ENCODE results near the gene MOGAT1. TPM values are rescaled to one million over a fixed set of nuclear protein-coding genes. Genes with fewer than 3 reads are reported as not detected.
"Not testable (repeated sequence)": the region's sequence is repeated elsewhere in the genome, so short reads cannot be mapped to it uniquely, and the experiment has no call there.

Gene MOGAT1
- total RNA-seq, 3 donors from 2014 or later = not detected

- Mint-ChIP-seq H3K9me3 (no peaks in the 10 kb centered on the region), H3K36me3 (ENCODE audit: insufficient read depth) (no peaks in the 10 kb centered on the region), H3K4me3 (no peak overlapping the region), H3K27me3 (ENCODE audit: low read depth) (peaks cover 44% of the 10 kb centered on the region), H3K4me1 (ENCODE audit: low read depth) (peaks cover 5% of the 10 kb centered on the region)
- ATAC-seq = no peak
- no peak for DNase-seq
These were observed 39.3 kb downstream of the MOGAT1 start for GRCh38 chr2:222710736-222711135.

- Mint-ChIP-seq H3K36me3 (ENCODE audit: insufficient read depth) (no peaks in the 10 kb centered on the region), H3K27me3 (ENCODE audit: low read depth) (peaks cover 41% of the 10 kb centered on the region), H3K4me1 (ENCODE audit: low read depth) (peaks cover 6% of the 10 kb centered on the region), H3K9me3 (no peaks in the 10 kb centered on the region), H3K4me3 (no peak overlapping the region)
- DNase-seq (no peak), ATAC-seq (no peak)
These were observed 40.0 kb downstream of the MOGAT1 start for GRCh38 chr2:222711315-222711940.

DNA sequence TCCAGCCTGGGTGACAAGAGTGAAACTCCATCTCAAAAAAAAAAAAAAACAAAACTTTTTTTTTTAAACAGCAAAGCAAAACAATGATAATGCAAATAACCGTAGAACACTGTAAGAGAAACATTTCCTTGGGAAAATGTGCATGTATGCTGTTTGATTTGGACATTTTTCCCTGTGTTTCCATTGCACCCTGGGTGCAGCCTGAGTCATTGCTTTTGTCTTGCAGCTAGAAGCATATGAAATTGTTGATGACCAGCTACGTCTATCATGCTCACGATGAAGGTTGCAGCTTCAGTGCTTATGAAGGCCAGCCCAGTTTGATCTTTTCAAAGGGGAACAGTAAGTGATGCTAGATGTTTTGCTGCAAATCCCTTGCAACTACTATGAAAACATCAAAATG is 41.5 kb downstream of the MOGAT1 start:
- Mint-ChIP-seq H3K9me3 (no peaks in the 10 kb centered on the region), H3K4me3 (no peak overlapping the region), H3K36me3 (ENCODE audit: insufficient read depth) (no peaks in the 10 kb centered on the region), H3K4me1 (ENCODE audit: low read depth) (peaks cover 4% of the 10 kb centered on the region), H3K27me3 (ENCODE audit: low read depth) (peaks cover 40% of the 10 kb centered on the region)
- no peak for DNase-seq
- ATAC-seq = no peak

DNA sequence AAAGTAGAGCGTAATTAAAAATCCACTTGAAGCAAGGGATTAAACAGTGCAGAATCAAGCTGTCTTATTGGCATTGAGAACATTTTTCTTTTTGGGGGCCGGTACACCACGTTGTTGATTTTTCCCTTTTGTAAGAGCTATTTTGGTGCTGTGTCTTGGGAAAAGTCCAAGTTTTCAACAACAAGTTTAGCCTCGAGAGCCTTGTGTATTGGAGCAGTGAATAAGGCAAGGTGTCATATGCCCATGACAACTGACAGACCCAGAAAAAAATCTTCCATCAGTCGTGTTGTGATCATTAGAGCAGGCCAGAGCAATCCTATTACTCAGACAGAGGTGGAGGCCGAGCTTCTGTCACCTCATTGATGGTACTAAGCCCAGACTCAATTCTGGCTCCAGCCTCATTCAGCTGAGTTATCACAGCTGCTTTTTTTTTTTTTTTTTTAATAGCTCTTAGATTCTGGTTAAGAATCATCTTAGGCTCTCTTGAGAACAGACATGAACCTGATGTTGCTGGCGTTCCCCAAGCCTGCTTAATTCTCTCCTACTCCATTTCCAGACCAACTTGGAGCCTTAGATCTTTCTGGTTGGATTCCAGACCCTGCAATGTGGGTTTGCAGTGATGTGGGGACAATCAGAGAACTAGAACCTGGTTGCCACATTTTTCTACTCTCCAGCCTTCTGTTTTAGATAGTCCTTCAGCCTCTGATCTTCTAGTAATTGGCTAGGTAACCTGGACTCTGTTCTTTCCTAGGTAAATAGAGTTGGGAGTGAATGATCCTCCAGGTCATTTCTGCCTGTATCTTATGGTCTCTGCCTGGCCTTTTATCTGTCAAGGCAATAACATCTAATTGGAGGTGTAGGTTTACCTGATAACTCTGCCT is 43.1 kb downstream of the MOGAT1 start:
- DNase-seq = no peak
- no peak for ATAC-seq
- peaks cover 29% of the 10 kb centered on the region for H3K27me3 Mint-ChIP-seq (ENCODE audit: low read depth)
- no peaks in the 10 kb centered on the region for H3K9me3 Mint-ChIP-seq
- peaks cover 4% of the 10 kb centered on the region for H3K4me1 Mint-ChIP-seq (ENCODE audit: low read depth)
- H3K4me3 Mint-ChIP-seq = no peak overlapping the region
- H3K36me3 Mint-ChIP-seq (ENCODE audit: insufficient read depth) = no peaks in the 10 kb centered on the region

- no peak for DNase-seq
- Mint-ChIP-seq H3K4me1 (ENCODE audit: low read depth) (peaks cover 4% of the 10 kb centered on the region), H3K4me3 (no peak overlapping the region), H3K9me3 (no peaks in the 10 kb centered on the region), H3K27me3 (ENCODE audit: low read depth) (peaks cover 28% of the 10 kb centered on the region), H3K36me3 (ENCODE audit: insufficient read depth) (no peaks in the 10 kb centered on the region)
- no peak for ATAC-seq
These were observed 44.3 kb downstream of the MOGAT1 start for GRCh38 chr2:222715742-222716141.

DNA sequence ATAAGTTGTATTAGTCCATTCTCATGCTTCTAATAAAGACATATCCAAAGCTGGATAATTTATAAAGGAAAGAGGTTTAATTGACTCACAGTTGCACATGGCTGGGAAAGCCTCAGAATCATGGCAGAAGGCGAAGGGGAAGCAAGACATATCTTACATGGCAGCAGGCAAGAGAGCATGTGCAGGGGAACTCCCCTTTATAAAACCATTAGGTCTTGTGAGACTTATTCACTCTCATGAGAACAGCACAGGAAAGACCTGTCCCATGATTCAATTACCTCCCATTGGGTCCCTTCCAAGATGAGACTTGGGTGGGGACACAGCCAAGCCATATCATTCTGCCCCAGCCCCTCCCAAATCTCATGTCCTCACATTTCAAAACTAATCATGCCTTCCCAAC is 48.3 kb downstream of the MOGAT1 start:
- H3K27me3 Mint-ChIP-seq (ENCODE audit: low read depth); H3K36me3 Mint-ChIP-seq (ENCODE audit: insufficient read depth); H3K4me1 Mint-ChIP-seq (ENCODE audit: low read depth); DNase-seq; ATAC-seq; H3K4me3 Mint-ChIP-seq; H3K9me3 Mint-ChIP-seq: not testable (repeated sequence)

- not testable (repeated sequence) for H3K4me3 Mint-ChIP-seq; H3K9me3 Mint-ChIP-seq; H3K4me1 Mint-ChIP-seq (ENCODE audit: low read depth)
These were observed 50.1 kb downstream of the MOGAT1 start for GRCh38 chr2:222721597-222721996.

GRCh38 chr2:222722327-222722946 is 51.0 kb downstream of the MOGAT1 start:
- Mint-ChIP-seq H3K4me1 (ENCODE audit: low read depth) (no peaks in the 10 kb centered on the region), H3K36me3 (ENCODE audit: insufficient read depth) (no peaks in the 10 kb centered on the region), H3K9me3 (no peaks in the 10 kb centered on the region), H3K4me3 (no peak overlapping the region), H3K27me3 (ENCODE audit: low read depth) (no peaks in the 10 kb centered on the region)
- DNase-seq = no peak
- no peak for ATAC-seq

More at GRCh38 chr2:222721597-222721996, 50.1 kb downstream of the MOGAT1 start:
- ATAC-seq; H3K36me3 Mint-ChIP-seq (ENCODE audit: insufficient read depth); DNase-seq; H3K27me3 Mint-ChIP-seq (ENCODE audit: low read depth): not testable (repeated sequence)

DNA sequence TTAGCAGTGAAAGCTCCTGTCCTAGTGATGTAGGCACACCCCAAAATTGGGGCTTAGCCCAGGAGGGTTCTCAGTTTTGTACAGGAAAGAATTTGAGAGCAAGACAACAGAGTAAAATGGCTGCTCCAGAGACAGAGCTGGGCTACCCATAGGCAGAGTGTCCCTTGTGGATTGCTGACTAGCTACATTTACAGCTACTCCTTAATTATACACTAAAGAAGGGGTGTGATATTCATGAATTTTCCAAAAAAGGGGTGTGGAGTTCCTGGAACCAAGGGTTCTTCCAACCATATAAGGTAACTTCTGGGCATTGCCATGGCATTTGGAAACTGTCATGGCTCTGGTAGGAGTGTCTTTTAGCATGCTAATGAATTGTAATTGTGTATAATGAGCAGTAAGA is 52.8 kb downstream of the MOGAT1 start:
- H3K4me3 Mint-ChIP-seq = no peak overlapping the region
- ATAC-seq (no peak), DNase-seq (no peak)
- no peaks in the 10 kb centered on the region for H3K4me1 Mint-ChIP-seq (ENCODE audit: low read depth)
- H3K36me3 Mint-ChIP-seq (ENCODE audit: insufficient read depth) = no peaks in the 10 kb centered on the region
- H3K27me3 Mint-ChIP-seq (ENCODE audit: low read depth) = peaks cover 2% of the 10 kb centered on the region
- no peaks in the 10 kb centered on the region for H3K9me3 Mint-ChIP-seq

- H3K9me3 Mint-ChIP-seq = no peaks in the 10 kb centered on the region
- H3K4me1 Mint-ChIP-seq (ENCODE audit: low read depth) = no peaks in the 10 kb centered on the region
- H3K27me3 Mint-ChIP-seq (ENCODE audit: low read depth) = peaks cover 10% of the 10 kb centered on the region
- ATAC-seq (no peak), DNase-seq (no peak)
- no peak overlapping the region for H3K4me3 Mint-ChIP-seq
- H3K36me3 Mint-ChIP-seq (ENCODE audit: insufficient read depth) = no peaks in the 10 kb centered on the region
These were observed 57.2 kb downstream of the MOGAT1 start for GRCh38 chr2:222728621-222729020.

DNA sequence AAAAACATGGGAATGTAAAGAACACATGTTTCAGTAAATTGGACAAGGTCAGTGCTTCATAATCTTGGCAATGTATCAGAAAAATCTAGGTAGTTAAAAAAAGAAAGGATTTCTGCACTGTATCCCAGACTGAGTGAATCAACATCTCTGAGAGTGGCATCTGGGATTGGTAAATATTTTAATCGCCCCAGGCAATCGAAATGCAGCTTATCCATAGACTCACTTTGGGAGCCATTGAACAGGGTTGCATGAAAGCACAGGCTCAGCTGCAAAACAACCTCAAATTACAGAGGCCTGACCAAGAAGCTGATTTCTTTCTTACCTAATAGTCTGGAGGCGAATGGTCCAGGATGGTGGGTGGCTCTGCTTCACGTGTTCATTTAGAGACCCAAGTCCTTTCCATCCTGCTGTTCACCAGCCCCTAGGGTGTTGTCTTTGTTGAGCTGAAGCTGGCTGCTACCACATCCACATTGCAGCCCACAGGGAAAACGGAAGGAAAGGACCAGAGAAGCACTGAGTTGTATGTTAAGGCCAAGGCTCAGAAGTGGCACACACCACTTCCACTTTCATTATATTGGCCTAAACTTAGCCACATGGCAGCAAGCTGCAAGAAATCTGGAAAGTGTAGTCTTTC is 59.0 kb downstream of the MOGAT1 start:
- DNase-seq (no peak), ATAC-seq (no peak)
- Mint-ChIP-seq H3K36me3 (ENCODE audit: insufficient read depth) (no peaks in the 10 kb centered on the region), H3K4me3 (no peak overlapping the region), H3K27me3 (ENCODE audit: low read depth) (peaks cover 15% of the 10 kb centered on the region), H3K4me1 (ENCODE audit: low read depth) (no peaks in the 10 kb centered on the region), H3K9me3 (no peaks in the 10 kb centered on the region)

GRCh38 chr2:222731201-222731621 is 59.8 kb downstream of the MOGAT1 start:
- H3K36me3 Mint-ChIP-seq (ENCODE audit: insufficient read depth) = no peaks in the 10 kb centered on the region
- no peaks in the 10 kb centered on the region for H3K9me3 Mint-ChIP-seq
- DNase-seq = no peak
- no peaks in the 10 kb centered on the region for H3K4me1 Mint-ChIP-seq (ENCODE audit: low read depth)
- H3K27me3 Mint-ChIP-seq (ENCODE audit: low read depth) = peaks cover 15% of the 10 kb centered on the region
- no peak for ATAC-seq
- no peak overlapping the region for H3K4me3 Mint-ChIP-seq

DNA sequence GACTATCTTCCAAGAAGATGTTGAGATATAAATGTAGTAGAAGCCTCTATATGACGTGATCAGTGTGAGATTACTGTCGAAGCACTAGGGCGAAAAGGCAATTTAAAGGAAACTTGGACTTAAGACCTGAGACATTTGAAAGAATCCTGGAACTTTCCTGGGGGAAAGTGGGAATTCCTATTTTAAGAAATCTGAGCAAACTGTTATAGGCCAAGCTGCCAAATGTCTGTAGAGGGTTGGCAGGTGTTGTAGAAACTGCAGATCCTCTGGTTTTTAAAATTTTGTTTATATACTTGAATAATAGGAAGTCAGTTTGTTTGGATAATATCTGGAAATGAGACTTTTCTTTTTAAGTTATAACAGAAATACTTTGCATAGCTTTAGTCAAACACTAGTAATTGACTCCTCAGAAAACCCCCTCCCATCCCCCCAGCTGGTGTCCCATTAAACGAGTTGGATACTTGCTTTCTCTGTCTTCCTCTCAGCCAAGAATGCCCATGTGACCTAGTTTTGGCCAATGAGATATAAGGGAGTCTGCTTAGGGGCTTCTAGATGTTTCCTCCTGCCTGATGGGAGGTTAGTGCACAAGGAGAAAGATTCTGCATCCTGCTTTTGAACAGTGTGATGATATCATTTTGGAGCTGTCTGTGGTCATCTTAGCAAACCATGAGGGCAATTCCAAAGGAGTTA is 61.2 kb downstream of the MOGAT1 start:
- H3K36me3 Mint-ChIP-seq (ENCODE audit: insufficient read depth) = no peaks in the 10 kb centered on the region
- H3K9me3 Mint-ChIP-seq = no peaks in the 10 kb centered on the region
- ATAC-seq = no peak
- peaks cover 25% of the 10 kb centered on the region for H3K27me3 Mint-ChIP-seq (ENCODE audit: low read depth)
- DNase-seq = no peak
- H3K4me3 Mint-ChIP-seq = no peak overlapping the region
- no peaks in the 10 kb centered on the region for H3K4me1 Mint-ChIP-seq (ENCODE audit: low read depth)

- DNase-seq = no peak
- no peak for ATAC-seq
- peaks cover 25% of the 10 kb centered on the region for H3K27me3 Mint-ChIP-seq (ENCODE audit: low read depth)
- H3K4me3 Mint-ChIP-seq = no peak overlapping the region
- H3K4me1 Mint-ChIP-seq (ENCODE audit: low read depth) = no peaks in the 10 kb centered on the region
- H3K9me3 Mint-ChIP-seq = no peaks in the 10 kb centered on the region
- no peaks in the 10 kb centered on the region for H3K36me3 Mint-ChIP-seq (ENCODE audit: insufficient read depth)
These were observed 62.0 kb downstream of the MOGAT1 start for GRCh38 chr2:222733470-222733845.
